ENCODE results near the gene GJA4.

- TF ChIP-seq CTCF (IDR thresholded peaks at IDR 0.05; ENCODE audit: poor library complexity) (no peak), EZH2 (IDR thresholded peaks at IDR 0.05; ENCODE audit: borderline replicate concordance) (no peak)
Observed at GRCh38 chr1:34757386-34757785, 35.4 kb upstream of the GJA4 start.
